Measurements from ENCODE around the gene NUTM2B.
"Not testable (repeated sequence)": the region's sequence is repeated elsewhere in the genome, so short reads cannot be mapped to it uniquely, and the experiment has no call there.

NUTM2B gene

GRCh38 chr10:79685044-79685685, 17.9 kb upstream of the NUTM2B start:
- not testable (repeated sequence) for H3K9ac ChIP-seq (ENCODE audit: low read length); H3K4me3 ChIP-seq (ENCODE audit: insufficient read depth, low read length, poor library complexity, severe bottlenecking); H2AFZ ChIP-seq (ENCODE audit: low read depth, low read length, severe bottlenecking); H3K9me2 ChIP-seq (replicated peaks; ENCODE audit: insufficient read depth, low read length); H3K79me2 ChIP-seq (ENCODE audit: insufficient read depth, low read length); H4K20me1 ChIP-seq (ENCODE audit: low read depth, low read length); H3K27me3 ChIP-seq (ENCODE audit: low read length); H3K27ac ChIP-seq (ENCODE audit: low read depth, low read length); H3K36me3 ChIP-seq (ENCODE audit: low read length); H3F3A ChIP-seq (ENCODE audit: insufficient read depth); H3K9me3 ChIP-seq (ENCODE audit: insufficient read depth, low read length); H3K4me2 ChIP-seq (ENCODE audit: low read depth, low read length, poor library complexity, severe bottlenecking)

GRCh38 chr10:79686595-79686994, 16.4 kb upstream of the NUTM2B start:
- H3K9me2 ChIP-seq (replicated peaks; ENCODE audit: insufficient read depth, low read length); H3K4me2 ChIP-seq (ENCODE audit: low read depth, low read length, poor library complexity, severe bottlenecking); H3K79me2 ChIP-seq (ENCODE audit: insufficient read depth, low read length); H3K27ac ChIP-seq (ENCODE audit: low read depth, low read length); H3K9ac ChIP-seq (ENCODE audit: low read length); H4K20me1 ChIP-seq (ENCODE audit: low read depth, low read length); H2AFZ ChIP-seq (ENCODE audit: low read depth, low read length, severe bottlenecking); H3K27me3 ChIP-seq (ENCODE audit: low read length); H3K4me3 ChIP-seq (ENCODE audit: insufficient read depth, low read length, poor library complexity, severe bottlenecking); H3K9me3 ChIP-seq (ENCODE audit: insufficient read depth, low read length); H3K36me3 ChIP-seq (ENCODE audit: low read length); H3F3A ChIP-seq (ENCODE audit: insufficient read depth): not testable (repeated sequence)

GRCh38 chr10:79687406-79688150, 15.4 kb upstream of the NUTM2B start:
- H3K4me2 ChIP-seq (ENCODE audit: low read depth, low read length, poor library complexity, severe bottlenecking); H3K79me2 ChIP-seq (ENCODE audit: insufficient read depth, low read length); H3K27me3 ChIP-seq (ENCODE audit: low read length); H3K9ac ChIP-seq (ENCODE audit: low read length); H3K36me3 ChIP-seq (ENCODE audit: low read length); H2AFZ ChIP-seq (ENCODE audit: low read depth, low read length, severe bottlenecking); H4K20me1 ChIP-seq (ENCODE audit: low read depth, low read length); H3K4me3 ChIP-seq (ENCODE audit: insufficient read depth, low read length, poor library complexity, severe bottlenecking); H3K9me2 ChIP-seq (replicated peaks; ENCODE audit: insufficient read depth, low read length); H3F3A ChIP-seq (ENCODE audit: insufficient read depth); H3K27ac ChIP-seq (ENCODE audit: low read depth, low read length); H3K9me3 ChIP-seq (ENCODE audit: insufficient read depth, low read length): not testable (repeated sequence)

GRCh38 chr10:79688798-79689197, 14.2 kb upstream of the NUTM2B start:
- not testable (repeated sequence) for H3K9me2 ChIP-seq (replicated peaks; ENCODE audit: insufficient read depth, low read length); H3K27me3 ChIP-seq (ENCODE audit: low read length); H3K9ac ChIP-seq (ENCODE audit: low read length); H3K9me3 ChIP-seq (ENCODE audit: insufficient read depth, low read length); H4K20me1 ChIP-seq (ENCODE audit: low read depth, low read length); H3K27ac ChIP-seq (ENCODE audit: low read depth, low read length); H3F3A ChIP-seq (ENCODE audit: insufficient read depth); H3K4me3 ChIP-seq (ENCODE audit: insufficient read depth, low read length, poor library complexity, severe bottlenecking); H3K4me2 ChIP-seq (ENCODE audit: low read depth, low read length, poor library complexity, severe bottlenecking); H3K79me2 ChIP-seq (ENCODE audit: insufficient read depth, low read length); H3K36me3 ChIP-seq (ENCODE audit: low read length); H2AFZ ChIP-seq (ENCODE audit: low read depth, low read length, severe bottlenecking)

GRCh38 chr10:79696596-79696995, 6.4 kb upstream of the NUTM2B start:
- not testable (repeated sequence) for H3K9ac ChIP-seq (ENCODE audit: low read length); H3K4me3 ChIP-seq (ENCODE audit: insufficient read depth, low read length, poor library complexity, severe bottlenecking); H3K27me3 ChIP-seq (ENCODE audit: low read length); H3K9me2 ChIP-seq (replicated peaks; ENCODE audit: insufficient read depth, low read length); H3F3A ChIP-seq (ENCODE audit: insufficient read depth); H3K79me2 ChIP-seq (ENCODE audit: insufficient read depth, low read length); H3K9me3 ChIP-seq (ENCODE audit: insufficient read depth, low read length); H3K4me2 ChIP-seq (ENCODE audit: low read depth, low read length, poor library complexity, severe bottlenecking); H3K27ac ChIP-seq (ENCODE audit: low read depth, low read length); H3K36me3 ChIP-seq (ENCODE audit: low read length); H2AFZ ChIP-seq (ENCODE audit: low read depth, low read length, severe bottlenecking); H4K20me1 ChIP-seq (ENCODE audit: low read depth, low read length)

GRCh38 chr10:79697141-79697540, 5.9 kb upstream of the NUTM2B start:
- H3K79me2 ChIP-seq (ENCODE audit: insufficient read depth, low read length); H3K36me3 ChIP-seq (ENCODE audit: low read length); H3K9ac ChIP-seq (ENCODE audit: low read length); H3K27ac ChIP-seq (ENCODE audit: low read depth, low read length); H3K4me2 ChIP-seq (ENCODE audit: low read depth, low read length, poor library complexity, severe bottlenecking); H3F3A ChIP-seq (ENCODE audit: insufficient read depth); H3K4me3 ChIP-seq (ENCODE audit: insufficient read depth, low read length, poor library complexity, severe bottlenecking); H3K9me3 ChIP-seq (ENCODE audit: insufficient read depth, low read length); H3K9me2 ChIP-seq (replicated peaks; ENCODE audit: insufficient read depth, low read length); H3K27me3 ChIP-seq (ENCODE audit: low read length); H2AFZ ChIP-seq (ENCODE audit: low read depth, low read length, severe bottlenecking); H4K20me1 ChIP-seq (ENCODE audit: low read depth, low read length): not testable (repeated sequence)

GRCh38 chr10:79700381-79700944, 2.6 kb upstream of the NUTM2B start:
- not testable (repeated sequence) for H3K9me3 ChIP-seq (ENCODE audit: insufficient read depth, low read length); H3K27me3 ChIP-seq (ENCODE audit: low read length); H3K9me2 ChIP-seq (replicated peaks; ENCODE audit: insufficient read depth, low read length); H3K36me3 ChIP-seq (ENCODE audit: low read length); H3K4me3 ChIP-seq (ENCODE audit: insufficient read depth, low read length, poor library complexity, severe bottlenecking); H3K4me2 ChIP-seq (ENCODE audit: low read depth, low read length, poor library complexity, severe bottlenecking); H4K20me1 ChIP-seq (ENCODE audit: low read depth, low read length); H3K27ac ChIP-seq (ENCODE audit: low read depth, low read length); H3K9ac ChIP-seq (ENCODE audit: low read length); H3F3A ChIP-seq (ENCODE audit: insufficient read depth); H2AFZ ChIP-seq (ENCODE audit: low read depth, low read length, severe bottlenecking); H3K79me2 ChIP-seq (ENCODE audit: insufficient read depth, low read length)

- H3F3A ChIP-seq (ENCODE audit: insufficient read depth); H2AFZ ChIP-seq (ENCODE audit: low read depth, low read length, severe bottlenecking); H3K79me2 ChIP-seq (ENCODE audit: insufficient read depth, low read length); H3K27ac ChIP-seq (ENCODE audit: low read depth, low read length); H3K9me3 ChIP-seq (ENCODE audit: insufficient read depth, low read length); H3K4me2 ChIP-seq (ENCODE audit: low read depth, low read length, poor library complexity, severe bottlenecking); H3K27me3 ChIP-seq (ENCODE audit: low read length); H3K36me3 ChIP-seq (ENCODE audit: low read length); H3K9me2 ChIP-seq (replicated peaks; ENCODE audit: insufficient read depth, low read length); H3K9ac ChIP-seq (ENCODE audit: low read length); H3K4me3 ChIP-seq (ENCODE audit: insufficient read depth, low read length, poor library complexity, severe bottlenecking); H4K20me1 ChIP-seq (ENCODE audit: low read depth, low read length): not testable (repeated sequence)
These were observed 4.0 kb downstream of the NUTM2B start for GRCh38 chr10:79707017-79707416.
